Measurements from ENCODE around the gene PARP12. TPM values are rescaled to one million over a fixed set of nuclear protein-coding genes. Genes with fewer than 3 reads are reported as not detected.

PARP12 gene
- total and polyA plus RNA-seq, 9 of the 15 experiments (the other 6 are each of a cell fraction or from before 2014, with no cell fraction given), result 4.6 to 40.4 (median 23.5) TPM

GRCh38 chr7:140059273-140060242 lies 3.2 kb downstream of the PARP12 start (continued):
- 0 out of 4 replicates have a peak, but pooled peaks of 1 of the 2 experiments have one; percentile 41 for TF ChIP-seq ZMIZ1 (IDR thresholded peaks at IDR 0.05; ENCODE audit: low read depth in 2 of 2, low read length in 2 of 2)
- TF ChIP-seq HNRNPUL1 (IDR thresholded peaks at IDR 0.05; ENCODE audit: low read length), result no peak
- no peak for TF ChIP-seq SOX6 (IDR thresholded peaks at IDR 0.05)
- peak in 1 of 2 experiments; percentile 27; a peak in 1 of 4 replicates for TF ChIP-seq ZNF639 (CRISPR knock-in tag; conservative IDR thresholded peaks at IDR 0.05 in 1 of 2, IDR thresholded peaks at IDR 0.05 in 1 of 2)
- peak; percentile 96 for TF ChIP-seq MAFG (tag; conservative IDR thresholded peaks at IDR 0.05)
- no peak for TF ChIP-seq IFI16 (CRISPR knock-in tag; IDR thresholded peaks at IDR 0.05)
- 0 out of 2 replicates have a peak, but pooled peaks have one; percentile 46 for TF ChIP-seq MYNN (IDR thresholded peaks at IDR 0.05)
- no peak for TF ChIP-seq MYNN (CRISPR knock-in tag; IDR thresholded peaks at IDR 0.05)
- TF ChIP-seq NCOR1 (IDR thresholded peaks at IDR 0.05), result no peak
- peak; percentile 95 for TF ChIP-seq C11orf30 (IDR thresholded peaks at IDR 0.05; ENCODE audit: low read depth)
- no peak for TF ChIP-seq FOXP4 (CRISPR knock-in tag; IDR thresholded peaks at IDR 0.05; ENCODE audit: borderline replicate concordance)
- TF ChIP-seq NONO (IDR thresholded peaks at IDR 0.05; ENCODE audit: low read depth in 2 of 2, low read length in 1 of 2), result no peak
- TF ChIP-seq RB1 (IDR thresholded peaks at IDR 0.05; ENCODE audit: low read depth), result 0 out of 2 replicates have a peak, but pooled peaks have one; percentile 11
- TF ChIP-seq MAFK (IDR thresholded peaks at IDR 0.05; ENCODE audit: low read length), result peak; percentile 93
- TF ChIP-seq FOXJ2 (tag; IDR thresholded peaks at IDR 0.05), result 0 out of 2 replicates have a peak, but pooled peaks have one; percentile 35
- no peak for TF ChIP-seq TBL1XR1 (IDR thresholded peaks at IDR 0.05; ENCODE audit: low read length in 2 of 2)
- 0 out of 2 replicates have a peak, but pooled peaks have one; percentile 28 for TF ChIP-seq ZBTB2 (IDR thresholded peaks at IDR 0.05)

All from K562 (cell line).